Measurements from ENCODE around the gene BMPR1B.

BMPR1B gene

DNA sequence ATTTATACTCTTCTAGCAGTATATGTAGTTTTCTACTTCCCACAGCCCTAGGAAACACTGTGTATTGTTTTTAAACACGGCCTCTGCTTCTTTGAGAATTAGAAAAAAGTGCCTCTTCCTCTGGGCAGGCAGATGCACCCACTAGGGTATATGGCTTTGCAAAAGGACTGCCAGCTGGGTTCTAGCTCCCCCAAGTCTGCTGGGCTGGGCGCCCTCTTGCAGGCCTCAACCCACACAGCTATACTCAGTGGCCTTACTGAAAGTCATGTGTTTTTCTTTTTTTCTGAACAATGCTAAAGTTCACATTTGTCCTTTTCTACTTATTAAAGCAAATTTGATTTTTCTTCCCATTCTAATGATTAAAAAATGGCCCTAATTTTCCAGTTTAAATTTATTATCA lies 35.5 kb upstream of the BMPR1B start:
- POLR2A ChIA-PET = no interaction called here
- Histone ChIP-seq H3K9me3 (ENCODE audit: control insufficient read depth, insufficient read depth, low read depth, low read length) (no peaks in the 10 kb centered on the region), H3K36me3 (ENCODE audit: control insufficient read depth in 2 of 2, insufficient read depth in 1 of 2, low read length in 2 of 2) (no peaks in the 10 kb centered on the region), H3K4me1 (ENCODE audit: control insufficient read depth, insufficient read depth, low read length) (no peaks in the 10 kb centered on the region), H3K27ac (ENCODE audit: extremely low read depth, low read depth, low read length) (no peak overlapping the region), H3K4me3 (ENCODE audit: low read depth, low read length) (no peak overlapping the region)
- CTCF ChIA-PET = interaction anchor here (0.7 kb wide), 1 partner anchor 9 kb away, joined by 3 read pairs; no protein-coding TSS in a partner anchor
- TF ChIP-seq ZBTB8A (tag by site-specific recombination; IDR thresholded peaks at IDR 0.05) (no peak), ZNF426 (tag by site-specific recombination; IDR thresholded peaks at IDR 0.05) (no peak), ZBTB20 (tag by site-specific recombination; IDR thresholded peaks at IDR 0.05) (no peak), ZNF394 (tag by site-specific recombination; IDR thresholded peaks at IDR 0.05; ENCODE audit: borderline replicate concordance) (no peak), ZNF391 (tag by site-specific recombination; IDR thresholded peaks at IDR 0.05; ENCODE audit: borderline replicate concordance, low read depth) (no peak), MZF1 (tag by site-specific recombination; IDR thresholded peaks at IDR 0.05; ENCODE audit: borderline replicate concordance) (no peak), ZXDB (tag by site-specific recombination; IDR thresholded peaks at IDR 0.05) (no peak), ZBTB21 (tag by site-specific recombination; IDR thresholded peaks at IDR 0.05) (no peak), ZNF433 (tag by site-specific recombination; IDR thresholded peaks at IDR 0.05; ENCODE audit: low read depth) (no peak)
- TF ChIP-seq, protein P1, sequence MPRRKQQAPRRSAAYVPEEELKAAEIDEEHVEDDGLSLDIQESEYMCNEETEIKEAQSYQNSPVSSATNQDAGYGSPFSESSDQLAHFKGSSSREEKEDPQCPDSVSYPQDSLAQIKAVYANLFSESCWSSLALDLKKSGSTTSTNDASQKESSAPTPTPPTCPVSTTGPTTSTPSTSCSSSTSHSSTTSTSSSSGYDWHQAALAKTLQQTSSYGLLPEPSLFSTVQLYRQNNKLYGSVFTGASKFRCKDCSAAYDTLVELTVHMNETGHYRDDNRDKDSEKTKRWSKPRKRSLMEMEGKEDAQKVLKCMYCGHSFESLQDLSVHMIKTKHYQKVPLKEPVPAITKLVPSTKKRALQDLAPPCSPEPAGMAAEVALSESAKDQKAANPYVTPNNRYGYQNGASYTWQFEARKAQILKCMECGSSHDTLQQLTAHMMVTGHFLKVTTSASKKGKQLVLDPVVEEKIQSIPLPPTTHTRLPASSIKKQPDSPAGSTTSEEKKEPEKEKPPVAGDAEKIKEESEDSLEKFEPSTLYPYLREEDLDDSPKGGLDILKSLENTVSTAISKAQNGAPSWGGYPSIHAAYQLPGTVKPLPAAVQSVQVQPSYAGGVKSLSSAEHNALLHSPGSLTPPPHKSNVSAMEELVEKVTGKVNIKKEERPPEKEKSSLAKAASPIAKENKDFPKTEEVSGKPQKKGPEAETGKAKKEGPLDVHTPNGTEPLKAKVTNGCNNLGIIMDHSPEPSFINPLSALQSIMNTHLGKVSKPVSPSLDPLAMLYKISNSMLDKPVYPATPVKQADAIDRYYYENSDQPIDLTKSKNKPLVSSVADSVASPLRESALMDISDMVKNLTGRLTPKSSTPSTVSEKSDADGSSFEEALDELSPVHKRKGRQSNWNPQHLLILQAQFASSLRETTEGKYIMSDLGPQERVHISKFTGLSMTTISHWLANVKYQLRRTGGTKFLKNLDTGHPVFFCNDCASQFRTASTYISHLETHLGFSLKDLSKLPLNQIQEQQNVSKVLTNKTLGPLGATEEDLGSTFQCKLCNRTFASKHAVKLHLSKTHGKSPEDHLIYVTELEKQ (tag by site-specific recombination; IDR thresholded peaks at IDR 0.05; ENCODE audit: borderline replicate concordance) = no peak
- TF ChIP-seq, protein P2, sequence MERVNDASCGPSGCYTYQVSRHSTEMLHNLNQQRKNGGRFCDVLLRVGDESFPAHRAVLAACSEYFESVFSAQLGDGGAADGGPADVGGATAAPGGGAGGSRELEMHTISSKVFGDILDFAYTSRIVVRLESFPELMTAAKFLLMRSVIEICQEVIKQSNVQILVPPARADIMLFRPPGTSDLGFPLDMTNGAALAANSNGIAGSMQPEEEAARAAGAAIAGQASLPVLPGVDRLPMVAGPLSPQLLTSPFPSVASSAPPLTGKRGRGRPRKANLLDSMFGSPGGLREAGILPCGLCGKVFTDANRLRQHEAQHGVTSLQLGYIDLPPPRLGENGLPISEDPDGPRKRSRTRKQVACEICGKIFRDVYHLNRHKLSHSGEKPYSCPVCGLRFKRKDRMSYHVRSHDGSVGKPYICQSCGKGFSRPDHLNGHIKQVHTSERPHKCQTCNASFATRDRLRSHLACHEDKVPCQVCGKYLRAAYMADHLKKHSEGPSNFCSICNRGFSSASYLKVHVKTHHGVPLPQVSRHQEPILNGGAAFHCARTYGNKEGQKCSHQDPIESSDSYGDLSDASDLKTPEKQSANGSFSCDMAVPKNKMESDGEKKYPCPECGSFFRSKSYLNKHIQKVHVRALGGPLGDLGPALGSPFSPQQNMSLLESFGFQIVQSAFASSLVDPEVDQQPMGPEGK (tag by site-specific recombination; IDR thresholded peaks at IDR 0.05) = no peak

DNA sequence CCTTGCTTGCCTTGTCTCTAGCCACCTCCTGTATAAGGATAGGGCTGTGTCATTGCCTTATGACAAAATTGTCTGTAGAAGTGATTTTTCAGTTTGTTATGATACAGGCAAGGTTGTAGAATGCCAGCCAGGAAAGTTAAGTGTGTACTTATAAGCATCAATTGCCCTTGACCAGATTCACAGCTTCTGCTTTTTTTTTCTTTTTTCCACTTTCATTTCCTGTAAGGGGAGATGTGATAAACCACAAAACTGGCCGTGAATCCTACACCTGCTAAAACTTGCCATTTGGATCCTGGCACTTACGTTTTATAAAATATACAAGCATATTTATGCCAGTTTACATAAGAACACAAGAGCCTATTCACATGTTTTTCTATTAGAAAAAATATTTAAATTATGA lies 35.0 kb upstream of the BMPR1B start:
- Histone ChIP-seq H3K4me3 (ENCODE audit: low read depth, low read length) (no peak overlapping the region), H3K36me3 (ENCODE audit: control insufficient read depth in 2 of 2, insufficient read depth in 1 of 2, low read length in 2 of 2) (no peaks in the 10 kb centered on the region), H3K27ac (ENCODE audit: extremely low read depth, low read depth, low read length) (no peak overlapping the region), H3K9me3 (ENCODE audit: control insufficient read depth, insufficient read depth, low read depth, low read length) (no peaks in the 10 kb centered on the region), H3K4me1 (ENCODE audit: control insufficient read depth, insufficient read depth, low read length) (no peaks in the 10 kb centered on the region)
- ChIA-PET POLR2A (no interaction called here), CTCF (interaction anchor here (0.7 kb wide), 1 partner anchor 9 kb away, joined by 3 read pairs; no protein-coding TSS in a partner anchor)
- TF ChIP-seq ZNF391 (tag by site-specific recombination; IDR thresholded peaks at IDR 0.05; ENCODE audit: borderline replicate concordance, low read depth) (no peak), ZNF274 (IDR thresholded peaks at IDR 0.05; ENCODE audit: low read length) (no peak), ZNF274 (tag by site-specific recombination; IDR thresholded peaks at IDR 0.05; ENCODE audit: borderline replicate concordance) (no peak), BCL11B (tag by site-specific recombination; IDR thresholded peaks at IDR 0.05; ENCODE audit: low read depth) (no peak), MEIS1 (CRISPR knock-in tag; IDR thresholded peaks at IDR 0.05; ENCODE audit: borderline replicate concordance) (no peak), ZNF16 (tag by site-specific recombination; IDR thresholded peaks at IDR 0.05; ENCODE audit: low read depth) (no peak), ZNF354C (tag by site-specific recombination; IDR thresholded peaks at IDR 0.05; ENCODE audit: borderline replicate concordance, low read depth) (no peak), HOXA7 (CRISPR knock-in tag; IDR thresholded peaks at IDR 0.05; ENCODE audit: borderline replicate concordance) (no peak), ZNF768 (tag by site-specific recombination; IDR thresholded peaks at IDR 0.05) (no peak), SP7 (tag by site-specific recombination; IDR thresholded peaks at IDR 0.05) (no peak), ZNF112 (tag by site-specific recombination; IDR thresholded peaks at IDR 0.05) (no peak), ZSCAN23 (tag by site-specific recombination; IDR thresholded peaks at IDR 0.05) (no peak), ZNF239 (tag by site-specific recombination; IDR thresholded peaks at IDR 0.05) (no peak), HOXC10 (CRISPR knock-in tag; IDR thresholded peaks at IDR 0.05) (no peak), ZNF169 (tag by site-specific recombination; IDR thresholded peaks at IDR 0.05) (no peak)
- TF ChIP-seq, protein P3, sequence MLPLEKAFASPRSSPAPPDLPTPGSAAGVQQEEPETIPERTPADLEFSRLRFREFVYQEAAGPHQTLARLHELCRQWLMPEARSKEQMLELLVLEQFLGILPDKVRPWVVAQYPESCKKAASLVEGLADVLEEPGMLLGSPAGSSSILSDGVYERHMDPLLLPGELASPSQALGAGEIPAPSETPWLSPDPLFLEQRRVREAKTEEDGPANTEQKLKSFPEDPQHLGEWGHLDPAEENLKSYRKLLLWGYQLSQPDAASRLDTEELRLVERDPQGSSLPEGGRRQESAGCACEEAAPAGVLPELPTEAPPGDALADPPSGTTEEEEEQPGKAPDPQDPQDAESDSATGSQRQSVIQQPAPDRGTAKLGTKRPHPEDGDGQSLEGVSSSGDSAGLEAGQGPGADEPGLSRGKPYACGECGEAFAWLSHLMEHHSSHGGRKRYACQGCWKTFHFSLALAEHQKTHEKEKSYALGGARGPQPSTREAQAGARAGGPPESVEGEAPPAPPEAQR (tag by site-specific recombination; IDR thresholded peaks at IDR 0.05) = no peak
- TF ChIP-seq, protein P4, sequence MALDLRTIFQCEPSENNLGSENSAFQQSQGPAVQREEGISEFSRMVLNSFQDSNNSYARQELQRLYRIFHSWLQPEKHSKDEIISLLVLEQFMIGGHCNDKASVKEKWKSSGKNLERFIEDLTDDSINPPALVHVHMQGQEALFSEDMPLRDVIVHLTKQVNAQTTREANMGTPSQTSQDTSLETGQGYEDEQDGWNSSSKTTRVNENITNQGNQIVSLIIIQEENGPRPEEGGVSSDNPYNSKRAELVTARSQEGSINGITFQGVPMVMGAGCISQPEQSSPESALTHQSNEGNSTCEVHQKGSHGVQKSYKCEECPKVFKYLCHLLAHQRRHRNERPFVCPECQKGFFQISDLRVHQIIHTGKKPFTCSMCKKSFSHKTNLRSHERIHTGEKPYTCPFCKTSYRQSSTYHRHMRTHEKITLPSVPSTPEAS (tag by site-specific recombination; IDR thresholded peaks at IDR 0.05) = no peak
- TF ChIP-seq, protein P5, sequence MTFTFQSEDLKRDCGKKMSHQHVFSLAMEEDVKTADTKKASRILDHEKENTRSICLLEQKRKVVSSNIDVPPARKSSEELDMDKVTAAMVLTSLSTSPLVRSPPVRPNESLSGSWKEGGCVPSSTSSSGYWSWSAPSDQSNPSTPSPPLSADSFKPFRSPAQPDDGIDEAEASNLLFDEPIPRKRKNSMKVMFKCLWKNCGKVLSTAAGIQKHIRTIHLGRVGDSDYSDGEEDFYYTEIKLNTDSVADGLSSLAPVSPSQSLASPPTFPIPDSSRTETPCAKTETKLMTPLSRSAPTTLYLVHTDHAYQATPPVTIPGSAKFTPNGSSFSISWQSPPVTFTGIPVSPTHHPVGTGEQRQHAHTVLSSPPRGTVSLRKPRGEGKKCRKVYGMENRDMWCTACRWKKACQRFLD (tag by site-specific recombination; IDR thresholded peaks at IDR 0.05) = no peak

Data from HEK293 (cell line).